ENCODE measurements around the gene NEB.

NEB gene

GRCh38 chr2:151491496-151491895, 242.8 kb downstream of the NEB start:
- no peak for DNase-seq (ENCODE audit: low read depth in 2 of 3, low spot score in 2 of 3)

GRCh38 chr2:151490276-151490675, 244.0 kb downstream of the NEB start:
- no peak for DNase-seq (ENCODE audit: low read depth in 2 of 3, low spot score in 2 of 3)

GRCh38 chr2:151486053-151486452, 248.2 kb downstream of the NEB start:
- DNase-seq (ENCODE audit: low read depth in 2 of 3, low spot score in 2 of 3), result no peak

GRCh38 chr2:151484100-151484499, 250.2 kb downstream of the NEB start:
- no peak for DNase-seq (ENCODE audit: low read depth in 2 of 3, low spot score in 2 of 3)

- DNase-seq (ENCODE audit: low read depth in 2 of 3, low spot score in 2 of 3), result no peak
Observed at GRCh38 chr2:151483546-151483945, 250.7 kb downstream of the NEB start.

- no peak for DNase-seq (ENCODE audit: low read depth in 2 of 3, low spot score in 2 of 3)
Observed at GRCh38 chr2:151482171-151482725, 252.0 kb downstream of the NEB start.

- DNase-seq (ENCODE audit: low read depth in 2 of 3, low spot score in 2 of 3), result no peak
Observed at GRCh38 chr2:151481744-151482143, 252.5 kb downstream of the NEB start.

- DNase-seq (ENCODE audit: low read depth in 2 of 3, low spot score in 2 of 3), result no peak
Observed at GRCh38 chr2:151478011-151478410, 256.3 kb downstream of the NEB start.

GRCh38 chr2:151476287-151476686, 258.0 kb downstream of the NEB start:
- DNase-seq (ENCODE audit: low read depth in 2 of 3, low spot score in 2 of 3), result no peak

- DNase-seq (ENCODE audit: low read depth in 2 of 3, low spot score in 2 of 3), result no peak
Observed at GRCh38 chr2:151475071-151475470, 259.2 kb downstream of the NEB start.

- DNase-seq (ENCODE audit: low read depth in 2 of 3, low spot score in 2 of 3), result no peak
Observed at GRCh38 chr2:151472966-151473365, 261.3 kb downstream of the NEB start.

GRCh38 chr2:151470556-151470955, 263.7 kb downstream of the NEB start:
- no peak for DNase-seq (ENCODE audit: low read depth in 2 of 3, low spot score in 2 of 3)

GRCh38 chr2:151465771-151466170, 268.5 kb downstream of the NEB start:
- DNase-seq (ENCODE audit: low read depth in 2 of 3, low spot score in 2 of 3), result no peak

- no peak for DNase-seq (ENCODE audit: low read depth in 2 of 3, low spot score in 2 of 3)
Observed at GRCh38 chr2:151459358-151459757, 274.9 kb downstream of the NEB start.

GRCh38 chr2:151439127-151439526, 295.1 kb downstream of the NEB start:
- DNase-seq (ENCODE audit: low read depth in 2 of 3, low spot score in 2 of 3), result no peak

GRCh38 chr2:151438506-151438905, 295.8 kb downstream of the NEB start:
- no peak for DNase-seq (ENCODE audit: low read depth in 2 of 3, low spot score in 2 of 3)

GRCh38 chr2:151437630-151438029, 296.6 kb downstream of the NEB start:
- no peak for DNase-seq (ENCODE audit: low read depth in 2 of 3, low spot score in 2 of 3)

All from activated CD8-positive, alpha-beta memory T cell treated with anti-CD3 and anti-CD28 coated beads for 48 hours (primary cell).